Measurements from ENCODE around the gene BICRA. TPM values are rescaled to one million over a fixed set of nuclear protein-coding genes. Genes with fewer than 3 reads are reported as not detected.
A peak's percentile ranks its signal among the peaks of the same experiment; 100 is the strongest.

The BICRA gene
- total and polyA plus RNA-seq, 9 of the 15 experiments (the other 6 are each of a cell fraction or from before 2014, with no cell fraction given): 0.01 to 8.8 (median 1.2) TPM

- TF ChIP-seq SAFB2 (IDR thresholded peaks at IDR 0.05; ENCODE audit: borderline replicate concordance, low read depth, low read length, severe bottlenecking): no peak
- no peak for TF ChIP-seq ZC3H11A (IDR thresholded peaks at IDR 0.05; ENCODE audit: low read depth, low read length)
- TF ChIP-seq KLF16 (IDR thresholded peaks at IDR 0.05): no peak
- no peak for TF ChIP-seq MCM5 (IDR thresholded peaks at IDR 0.05; ENCODE audit: low read depth)
- no peak for TF ChIP-seq RBM17 (IDR thresholded peaks at IDR 0.05; ENCODE audit: borderline replicate concordance, low read depth, low read length)
- TF ChIP-seq MITF (IDR thresholded peaks at IDR 0.05): no peak
- 0 out of 2 replicates have a peak, but pooled peaks have one; percentile 41 for TF ChIP-seq THAP7 (CRISPR knock-in tag; IDR thresholded peaks at IDR 0.05)
- TF ChIP-seq NR4A1 (CRISPR knock-in tag; IDR thresholded peaks at IDR 0.05): no peak
- TF ChIP-seq NR4A1 (tag; IDR thresholded peaks at IDR 0.05): no peak
- no peak for TF ChIP-seq RFX7 (CRISPR knock-in tag; IDR thresholded peaks at IDR 0.05)
- no peak for TF ChIP-seq TCFL5 (CRISPR knock-in tag; conservative IDR thresholded peaks at IDR 0.05)
- TF ChIP-seq SP1 (CRISPR knock-in tag; IDR thresholded peaks at IDR 0.05): peak; percentile 43
- TF ChIP-seq USF2 (CRISPR knock-in tag; IDR thresholded peaks at IDR 0.05): no peak
- peak; percentile 95 for TF ChIP-seq ZFX (CRISPR knock-in tag; IDR thresholded peaks at IDR 0.05)
- no peak for TF ChIP-seq ZBTB34 (CRISPR knock-in tag; IDR thresholded peaks at IDR 0.05)
- TF ChIP-seq MAFK (IDR thresholded peaks at IDR 0.05; ENCODE audit: low read length): no peak
- no peak for TF ChIP-seq SMAD3 (CRISPR knock-in tag; conservative IDR thresholded peaks at IDR 0.05)
- TF ChIP-seq MYC (IDR thresholded peaks at IDR 0.05; ENCODE audit: low read depth, low read length): no peak
- TF ChIP-seq MYC (CRISPR knock-in tag; IDR thresholded peaks at IDR 0.05; ENCODE audit: borderline replicate concordance, low read depth): peak; percentile 82; the same call in 1 of the 2 replicates
- peak; percentile 58 for TF ChIP-seq HNRNPLL (IDR thresholded peaks at IDR 0.05; ENCODE audit: low read depth, low read length, poor library complexity, severe bottlenecking)
- peak; percentile 75 to 82; a peak in 3 of 4 replicates for TF ChIP-seq UBTF (IDR thresholded peaks at IDR 0.05; ENCODE audit: borderline replicate concordance in 1 of 2, low read depth in 2 of 2, low read length in 2 of 2)
- no peak for TF ChIP-seq ZNF707 (CRISPR knock-in tag; conservative IDR thresholded peaks at IDR 0.05)
Measured at GRCh38 chr19:47608074-47608918, 638 bp upstream of the BICRA start (continued).

Measured in K562 (cell line).